GM12878 (cell line): Measurements from ENCODE around the gene MYO1E. TPM values are rescaled to one million over a fixed set of nuclear protein-coding genes. Genes with fewer than 3 reads are reported as not detected.

Experiments
- ATAC-seq: fragments of 200-7000 bp; cut with Tn5 transposase; 3 replicates; pipeline ENCODE4 v1.9.1; 2020; ENCODE audit warnings: mild to moderate bottlenecking, moderate library complexity
- BruUV-seq: library from RNA; stranded (reverse); fragments of 400-500 nt; replicated peaks from 2 replicates; lab custom pipeline; 2021; lab: Mats Ljungman, UMichigan
- CTCF ChIA-PET: fragments of 300-600 bp; sonication (Branson Sonifier 250); formaldehyde crosslinking; extraction: SDS; loops from one replicate; lab custom pipeline; 2021; ENCODE audit warnings: inconsistent platforms; lab: Yijun Ruan, JAX
- POLR2A ChIA-PET: fragments of 350-600 bp; formaldehyde crosslinking; extraction: SDS; loops from one replicate; lab custom pipeline; 2021; ENCODE audit warnings: inconsistent platforms; lab: Charles Lee
- RAD21 ChIA-PET: fragments of 300-600 bp; sonication (Branson Sonifier 250); formaldehyde crosslinking; loops from one replicate; lab custom pipeline; 2023; ENCODE audit warnings: antibody characterized with exemption; ENCODE audit not compliant: unreplicated experiment; lab: Charles Lee
- SMC1A ChIA-PET: fragments of 300-600 bp; sonication (Branson Sonifier 250); formaldehyde crosslinking; loops from one replicate; lab custom pipeline; 2023; ENCODE audit not compliant: unreplicated experiment, uncharacterized antibody; lab: Charles Lee
- DNase-seq: peaks from one replicate; pipeline ENCODE4 v3.0.0-alpha.2; 2011; ENCODE audit warnings: low read depth, low spot score
- FAIRE-seq: peaks from 3 replicates; lab custom pipeline; 2011; peaks lifted over from hg19 to GRCh38; lab: Jason Lieb, UNC
- H2AFZ ChIP-seq: 2 replicates; pipeline ENCODE4 v1.6.0; 2011; ENCODE audit warnings: low read depth, low read length, control low read depth; ENCODE audit not compliant: control insufficient read depth
- H3K27ac ChIP-seq: 2 replicates; pipeline ENCODE4 v1.5.1; 2011; ENCODE audit warnings: control low read depth; ENCODE audit not compliant: control insufficient read depth, insufficient read depth
- H3K27me3 ChIP-seq, 2 experiments: replicated peaks in 1 of 2; 2 replicates each; pipeline versions ENCODE4 v1.6.0 to v1.6.1; 2011; ENCODE audit warnings: low read length in 1 of 2; ENCODE audit not compliant: control insufficient read depth in 2 of 2, insufficient read depth in 2 of 2
- H3K36me3 ChIP-seq, 2 experiments: 2 replicates each; pipeline ENCODE4 v1.5.1; 2011; ENCODE audit warnings: low read length in 1 of 2; ENCODE audit not compliant: control insufficient read depth in 2 of 2, insufficient read depth in 2 of 2
- H3K4me1 ChIP-seq: 2 replicates; pipeline ENCODE4 v1.6.1; 2011; ENCODE audit warnings: mild to moderate bottlenecking, low read length, moderate library complexity, mixed read lengths; ENCODE audit not compliant: control insufficient read depth, insufficient read depth
- H3K4me2 ChIP-seq: 2 replicates; pipeline ENCODE4 v1.6.0; 2011; ENCODE audit warnings: control low read depth; ENCODE audit not compliant: control insufficient read depth, insufficient read depth
- H3K4me3 ChIP-seq: fragments of 200-600 bp; sonication (generic); 2 replicates; pipeline ENCODE4 v1.5.1; 2016
- H3K79me2 ChIP-seq: 2 replicates; pipeline ENCODE4 v1.6.0; 2011; ENCODE audit warnings: low read length; ENCODE audit not compliant: control insufficient read depth, insufficient read depth
- H3K9ac ChIP-seq: 2 replicates; pipeline ENCODE4 v1.8.0; 2011; ENCODE audit warnings: low read length, control low read depth, mixed read lengths; ENCODE audit not compliant: control insufficient read depth, insufficient read depth
- H3K9me3 ChIP-seq: replicated peaks from 3 replicates; pipeline ENCODE4 v1.5.1; 2011; ENCODE audit warnings: mild to moderate bottlenecking, low read length; ENCODE audit not compliant: control insufficient read depth, insufficient read depth
- H4K20me1 ChIP-seq: 2 replicates; pipeline ENCODE4 v1.6.0; 2011; ENCODE audit not compliant: control insufficient read depth, insufficient read depth
- ETV6 ChIP-seq, 2 experiments: fragments of 450-650 bp in 1 of 2; IDR thresholded peaks in 1 of 2; conservative IDR thresholded peaks in 1 of 2; 2 replicates each; pipeline ENCODE4 v1.6.1; 2014; ENCODE audit warnings: antibody characterized with exemption in 1 of 2, borderline replicate concordance in 1 of 2, low read depth in 1 of 2, mild to moderate bottlenecking in 1 of 2, moderate library complexity in 1 of 2
- IKZF2 ChIP-seq, 2 experiments: fragments of 450-650 bp; IDR thresholded peaks; 2 replicates each; pipeline ENCODE4 v1.6.1; 2017; ENCODE audit warnings: mild to moderate bottlenecking in 2 of 2, moderate library complexity in 2 of 2
- RFX5 ChIP-seq: IDR thresholded peaks from 2 replicates; pipeline ENCODE4 v1.6.1; 2011; ENCODE audit warnings: low read depth, low read length, improper control_type of control experiment
- RUNX3 ChIP-seq: IDR thresholded peaks from 2 replicates; pipeline ENCODE4 v1.6.1; 2012; ENCODE audit warnings: low read length, inconsistent platforms
- ZNF217 ChIP-seq: fragments of 450-650 bp; IDR thresholded peaks from 2 replicates; pipeline ENCODE4 v1.6.1; 2017; ENCODE audit warnings: antibody characterized with exemption, mild to moderate bottlenecking
- WGBS: methylation state at CpG from one replicate; pipeline ENCODE4 v1.1.6; 2016; ENCODE audit warnings: low lambda C conversion rate; ENCODE audit not compliant: insufficient replicate concordance, insufficient coverage; ENCODE audit errors: missing lambda C conversion rate; 5-methylcytosine and 5-hydroxymethylcytosine counted together
- in situ Hi-C: fragments of 300-500 bp; cut with MboI; formaldehyde crosslinking; loops from 9 replicates; pipeline ENCODE4 v1.14.3; 2018; ENCODE audit warnings: mixed read lengths
- intact Hi-C: fragments of 100-400 bp; cut with micrococcal nuclease; formaldehyde crosslinking; loops from one replicate; pipeline ENCODE4 v1.14.2; 2022; ENCODE audit not compliant: unreplicated experiment
- polyA plus RNA-seq, 11 experiments: library from polyadenylated mRNA; depleted of rRNA in 4 of 11; unstranded in 6 of 11; stranded (reverse) in 5 of 11; fragments of >200 nt; fragmentation: Nextera tagmentation in 4 of 11; fragmentation: Illumina TruSeq in 1 of 11; extraction: Ambion mirVana in 4 of 11; extraction: Trizol in 1 of 11; gene quantifications; 1 replicate in 1 of 11; 2 replicates in 10 of 11; pipeline versions ENCODE4 v1.2.1 to v1.2.3, GENCODE V29; 2011 to 2016; ENCODE audit warnings: inconsistent platforms in 2 of 11, missing spikeins in 2 of 11, low read depth in 1 of 11
- total RNA-seq, 4 experiments: library from RNA; depleted of rRNA in 3 of 4; stranded (reverse); fragments of >200 nt in 3 of 4; fragmentation: Illumina TruSeq in 1 of 4; extraction: Trizol in 1 of 4; gene quantifications; 2 replicates each; pipeline versions ENCODE4 v1.2.1 to v1.2.3, GENCODE V29; 2013 to 2021

The MYO1E gene
- total and polyA plus RNA-seq, 10 of the 15 experiments (the other 5 are each of a cell fraction or from before 2014, with no cell fraction given), result 10.3 to 266 (median 64.9) TPM

DNA sequence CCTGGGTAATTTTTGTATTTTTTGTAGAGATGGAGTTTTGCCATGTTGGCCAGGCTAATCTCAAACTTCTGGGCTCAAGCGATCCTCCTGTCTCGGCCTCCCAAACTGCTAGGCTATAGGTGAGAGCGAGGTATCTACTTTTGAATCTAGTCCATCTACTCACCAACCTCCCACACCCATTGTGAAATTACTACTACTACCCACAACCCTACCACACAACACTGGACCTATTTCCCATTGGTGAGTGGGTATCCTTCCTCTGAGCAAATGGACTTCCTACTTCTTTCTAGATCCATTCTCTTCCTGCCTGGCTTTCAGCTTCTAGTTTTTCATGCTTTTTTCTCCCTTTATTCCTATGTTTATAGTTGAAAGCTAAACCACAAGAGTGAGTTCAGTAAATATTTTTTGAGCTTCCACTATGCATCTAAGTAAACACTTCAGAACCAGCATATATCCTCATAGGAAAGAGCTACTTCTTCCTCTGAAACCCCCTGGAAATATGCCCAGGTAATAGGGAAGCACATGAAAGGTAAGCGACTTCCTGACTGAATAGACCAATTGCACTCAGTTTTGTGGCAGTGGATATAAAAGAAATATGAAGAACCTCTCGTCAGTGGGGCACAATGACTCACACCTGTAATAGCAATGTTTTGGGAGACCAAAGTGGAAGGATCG lies 39.1 kb downstream of the MYO1E start:
- CTCF ChIA-PET, result interaction anchor here (0.7 to 1.6 kb wide), 7 partner anchors 9 to 54 kb away, joined by 3 to 4 read pairs (median 3); no protein-coding TSS in a partner anchor
- Histone ChIP-seq H3K4me2 (peak overlapping the region; percentile 26; the same call in 1 of the 2 replicates), H3K9ac (no peak overlapping the region), H3K27me3 (no peaks in the 10 kb centered on the region), H3K79me2 (peaks cover 95% of the 10 kb centered on the region), H3K27ac (no peak overlapping the region), H4K20me1 (no peaks in the 10 kb centered on the region), H3K9me3 (peaks cover 1% of the 10 kb centered on the region), H3K4me3 (no peak overlapping the region), H2AFZ (no peak overlapping the region), H3K36me3 (peaks cover 0 to 9% of the 10 kb centered on the region in 2 experiments; a peak in 1 of 4 replicates), H3K4me1 (peaks cover 77% of the 10 kb centered on the region)
- POLR2A ChIA-PET, result interaction anchor here (0.5 to 1.4 kb wide), 4 partner anchors 14 to 33 kb away, joined by 3 to 4 read pairs (median 4); no protein-coding TSS in a partner anchor
- BruUV-seq, result no TSS peak
- SMC1A ChIA-PET, result interaction anchor here (0.7 to 6.4 kb wide), 11 partner anchors 9 to 87 kb away, joined by 3 to 46 read pairs (median 3); no protein-coding TSS in a partner anchor
- no peak for DNase-seq
- peak; percentile 24 for ATAC-seq
- 89% methylated on average over 6 of the region's 6 CpGs for WGBS
- no peak for FAIRE-seq
- RAD21 ChIA-PET, result interaction anchor here (0.9 to 2.2 kb wide), 4 partner anchors 15 to 37 kb away, joined by 3 to 6 read pairs (median 4); no protein-coding TSS in a partner anchor
- peak in 1 of 2 experiments; percentile 37; a peak in 1 of 4 replicates for TF ChIP-seq ETV6 (conservative IDR thresholded peaks at IDR 0.05 in 1 of 2, IDR thresholded peaks at IDR 0.05 in 1 of 2; ENCODE audit: borderline replicate concordance in 1 of 2, low read depth in 1 of 2)
- no peak for TF ChIP-seq RFX5
- TF ChIP-seq RUNX3, result peak; percentile 62
- TF ChIP-seq ZNF217, result no peak
- 0 out of 4 replicates have a peak, but pooled peaks of 1 of the 2 experiments have one; percentile 6 for TF ChIP-seq IKZF2 (IDR thresholded peaks at IDR 0.05)
- in situ Hi-C loops (no loop called here), intact Hi-C loops (no loop called here)
